HG02678 (cell line): ENCODE results near the gene SPDYE4.
"Not testable (repeated sequence)": the region's sequence is repeated elsewhere in the genome, so short reads cannot be mapped to it uniquely, and the experiment has no call there.

Experiments
- ATAC-seq: cut with Tn5 transposase; IDR thresholded peaks from one replicate; pipeline ENCODE4 v1.9.1; 2021; ENCODE audit warnings: mild to moderate bottlenecking, moderate library complexity; ENCODE audit not compliant: unreplicated experiment

The SPDYE4 gene, protein sequence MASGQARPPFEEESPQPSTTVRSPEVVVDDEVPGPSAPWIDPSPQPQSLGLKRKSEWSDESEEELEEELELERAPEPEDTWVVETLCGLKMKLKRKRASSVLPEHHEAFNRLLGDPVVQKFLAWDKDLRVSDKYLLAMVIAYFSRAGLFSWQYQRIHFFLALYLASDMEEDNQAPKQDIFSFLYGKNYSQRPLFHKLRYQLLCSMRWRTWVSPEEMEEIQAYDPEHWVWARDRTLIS

DNA sequence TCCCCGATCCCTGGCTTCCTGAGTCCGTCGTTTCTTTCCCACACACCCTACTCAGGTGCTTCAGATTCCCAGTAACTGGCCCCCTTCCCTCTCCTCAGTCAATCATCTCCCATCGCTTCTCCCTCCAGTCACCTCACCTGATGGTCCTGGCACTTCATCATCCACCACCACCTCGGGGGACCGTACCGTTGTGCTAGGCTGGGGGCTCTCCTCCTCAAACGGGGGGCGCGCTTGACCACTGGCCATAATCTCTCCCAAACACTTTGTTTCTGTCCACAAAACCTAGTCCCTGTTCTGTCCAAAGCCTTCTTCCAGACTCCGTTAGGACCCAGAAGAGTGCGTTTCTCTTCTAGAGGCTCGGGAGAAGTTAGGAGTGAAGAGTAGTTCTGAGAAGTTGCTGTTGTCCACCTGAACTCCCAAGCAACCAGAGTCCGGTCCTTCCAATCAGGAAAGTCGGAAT, at the start of gene SPDYE4:
TSS of gene SPDYE4 (minus strand) at position 410 of the 460 bp plus-strand sequence. CDS start at position 246, 164 bp downstream.
- ATAC-seq: no peak

DNA sequence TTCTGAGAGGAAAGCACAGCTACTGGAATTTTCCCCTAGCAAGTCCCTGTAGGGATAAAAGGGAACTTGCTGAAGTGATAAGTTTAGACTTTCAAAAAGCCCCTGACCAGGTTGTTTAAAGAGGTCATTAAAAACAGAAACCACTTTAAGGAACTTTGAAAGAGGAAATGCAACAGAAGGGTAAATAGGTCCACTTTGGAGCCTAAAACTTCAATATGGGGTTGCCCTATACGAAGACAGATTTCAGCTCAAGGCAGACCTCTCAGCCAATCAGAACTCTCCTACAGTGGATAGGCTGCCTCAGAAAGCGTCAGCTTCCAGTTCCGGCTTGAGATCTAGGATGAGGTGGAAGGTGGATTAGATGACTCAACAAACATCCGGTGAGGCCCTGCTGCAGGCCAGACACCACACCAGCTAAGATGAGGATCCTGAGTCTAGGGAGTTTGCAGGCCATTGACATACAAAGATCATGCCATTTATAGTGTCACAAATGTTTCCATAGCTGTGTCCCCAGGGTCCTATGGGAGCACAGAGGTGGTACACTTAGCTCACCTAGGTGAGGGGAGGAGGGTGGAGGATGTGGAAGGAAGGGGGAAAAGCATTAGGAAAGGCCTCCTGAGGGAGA, 48.7 kb upstream of the SPDYE4 start:
- peak; percentile 84 for ATAC-seq

DNA sequence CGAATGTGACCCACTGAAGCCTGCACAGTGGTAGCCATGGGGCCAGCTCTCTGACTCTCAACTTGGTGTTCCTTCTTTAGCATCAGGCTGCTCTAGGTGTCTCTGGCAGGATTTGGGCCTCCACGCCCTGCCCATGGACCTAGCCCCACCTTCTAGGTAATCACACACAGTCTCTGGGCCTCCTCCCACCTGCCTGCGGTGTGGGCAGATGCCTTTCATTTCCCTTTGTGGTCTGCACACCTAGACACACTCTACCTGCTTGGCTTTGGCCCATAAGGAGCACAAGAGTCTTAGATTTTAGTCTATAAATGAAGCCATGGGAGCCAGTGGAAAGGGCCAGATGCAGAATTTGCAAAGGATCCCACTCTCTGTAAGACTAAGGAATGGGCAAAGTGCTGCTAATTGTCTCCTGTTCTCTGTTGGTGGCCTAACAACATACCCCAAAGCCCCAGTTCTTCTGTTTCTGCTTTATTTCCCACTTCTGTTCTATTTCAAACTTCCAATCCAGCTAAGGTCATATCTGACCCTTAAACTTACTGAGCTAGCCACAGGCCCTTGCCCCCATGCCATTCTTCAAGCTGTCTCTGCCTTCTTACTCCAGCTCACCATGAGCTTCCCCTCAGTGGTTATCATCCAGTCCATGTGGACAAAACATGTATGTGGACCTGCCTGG, 48.0 kb upstream of the SPDYE4 start:
- ATAC-seq: no peak

DNA sequence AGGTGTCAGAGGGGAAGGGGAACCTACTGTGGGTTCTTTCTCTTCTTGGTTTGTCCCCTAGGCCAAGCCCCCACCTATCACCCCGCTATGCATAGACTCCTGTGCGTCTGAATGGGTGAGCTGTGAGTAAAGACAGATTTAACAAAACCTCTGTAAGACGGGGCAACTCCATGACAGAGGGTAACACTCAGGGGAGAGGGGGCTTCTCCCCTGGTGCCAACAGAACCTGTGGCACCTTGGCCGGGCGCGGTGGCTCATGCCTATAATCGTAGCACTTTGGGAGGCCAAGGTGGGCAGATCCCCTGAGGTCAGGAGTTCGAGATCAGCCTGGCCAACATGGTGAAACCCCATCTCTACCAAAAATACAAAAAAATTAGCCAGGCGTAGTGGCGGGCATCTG, 47.0 kb upstream of the SPDYE4 start:
- not testable (repeated sequence) for ATAC-seq

DNA sequence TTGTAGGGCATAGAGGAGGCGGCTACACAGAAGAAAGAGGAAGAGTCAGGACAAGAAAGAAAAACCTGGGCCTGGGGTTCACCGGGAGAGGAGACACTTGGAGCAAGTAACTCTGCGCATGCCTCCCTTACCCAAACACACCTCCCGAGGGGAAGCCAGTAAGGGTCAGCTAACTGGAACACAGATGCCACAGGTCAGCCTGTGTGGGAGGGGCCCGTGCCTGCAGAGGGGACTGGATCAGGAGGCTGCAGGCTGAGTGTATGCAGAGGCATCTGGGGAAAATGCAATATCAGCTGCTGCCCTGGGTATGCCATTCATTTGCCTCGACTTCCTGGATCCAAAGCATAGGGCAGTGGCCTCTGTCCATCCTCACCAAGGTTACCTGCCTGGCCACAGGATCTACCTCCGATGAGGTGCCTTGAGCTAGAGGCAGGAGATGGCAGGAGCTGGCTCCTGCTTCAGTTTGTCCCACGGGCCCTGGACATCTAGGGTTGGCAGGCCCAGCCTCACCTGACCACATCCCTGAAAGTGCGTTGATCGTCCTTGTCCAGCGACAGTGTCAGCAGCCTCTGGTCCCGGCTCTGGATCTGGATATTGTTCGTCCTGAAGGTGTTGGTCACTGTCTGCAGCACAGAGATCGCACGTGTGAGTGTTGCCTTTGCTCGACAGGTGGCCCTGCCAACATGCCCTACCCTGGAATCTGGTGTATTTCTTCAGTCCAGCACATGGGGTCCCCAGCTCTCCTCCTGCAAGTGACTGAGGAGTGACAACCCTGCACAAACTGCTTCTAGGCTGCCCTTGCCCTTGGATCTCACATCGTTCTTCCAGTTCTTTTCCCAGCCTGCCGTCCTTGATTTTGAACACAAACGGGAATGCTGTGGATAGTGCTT, 45.4 kb upstream of the SPDYE4 start:
- ATAC-seq: no peak

DNA sequence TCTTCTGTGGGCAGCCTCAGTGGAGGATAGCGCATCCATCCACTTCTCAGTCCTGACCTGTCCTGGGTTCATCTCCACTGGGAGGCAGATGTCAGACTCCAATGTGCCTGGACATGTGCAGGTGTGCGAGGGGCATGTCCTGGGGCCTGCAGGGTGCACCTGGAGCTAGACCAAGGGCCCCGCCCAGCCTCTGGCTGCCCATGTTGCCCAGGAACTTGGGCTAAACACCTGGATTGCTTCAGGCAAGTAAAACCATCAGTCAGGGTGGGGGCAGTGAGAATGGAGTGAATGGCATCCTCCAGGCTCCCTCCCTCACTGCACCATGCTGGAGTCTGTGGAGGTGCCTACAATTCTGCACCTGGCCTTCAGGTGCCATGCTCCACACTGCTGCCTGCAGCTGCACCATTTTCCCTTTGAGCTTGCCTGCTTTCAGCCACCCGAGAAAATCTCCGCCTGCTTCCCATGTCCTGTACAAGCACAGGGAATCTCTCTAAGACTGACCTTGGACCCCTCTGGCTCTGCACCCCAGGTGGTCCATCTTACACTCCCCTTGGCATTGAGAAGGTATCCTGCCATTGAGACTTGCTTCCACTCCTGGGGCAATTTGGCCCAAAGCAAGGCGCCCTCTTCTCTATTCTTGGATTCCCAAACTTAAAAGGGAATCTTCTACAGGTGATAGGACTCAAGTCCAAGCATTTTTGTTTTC, 42.9 kb upstream of the SPDYE4 start:
- ATAC-seq: no peak

DNA sequence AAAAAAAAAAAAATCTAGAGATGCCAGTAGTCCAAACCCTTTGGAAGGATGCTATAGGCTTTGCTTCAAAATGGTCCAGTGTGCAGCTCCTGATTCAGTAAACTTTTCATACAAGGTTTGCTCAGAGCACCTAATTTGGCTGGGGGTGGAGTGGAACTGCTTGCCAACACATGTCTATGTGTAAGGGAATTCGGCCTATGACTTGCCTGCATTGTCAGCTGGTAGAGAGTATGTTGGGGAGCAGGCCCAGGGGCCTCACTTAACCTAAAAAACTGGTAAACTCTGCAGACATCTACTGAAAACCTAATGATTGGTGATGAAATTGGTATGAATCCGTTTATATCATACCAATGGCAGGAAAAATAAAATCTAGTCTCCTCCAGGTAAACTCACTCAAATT, 42.3 kb upstream of the SPDYE4 start:
- no peak for ATAC-seq

DNA sequence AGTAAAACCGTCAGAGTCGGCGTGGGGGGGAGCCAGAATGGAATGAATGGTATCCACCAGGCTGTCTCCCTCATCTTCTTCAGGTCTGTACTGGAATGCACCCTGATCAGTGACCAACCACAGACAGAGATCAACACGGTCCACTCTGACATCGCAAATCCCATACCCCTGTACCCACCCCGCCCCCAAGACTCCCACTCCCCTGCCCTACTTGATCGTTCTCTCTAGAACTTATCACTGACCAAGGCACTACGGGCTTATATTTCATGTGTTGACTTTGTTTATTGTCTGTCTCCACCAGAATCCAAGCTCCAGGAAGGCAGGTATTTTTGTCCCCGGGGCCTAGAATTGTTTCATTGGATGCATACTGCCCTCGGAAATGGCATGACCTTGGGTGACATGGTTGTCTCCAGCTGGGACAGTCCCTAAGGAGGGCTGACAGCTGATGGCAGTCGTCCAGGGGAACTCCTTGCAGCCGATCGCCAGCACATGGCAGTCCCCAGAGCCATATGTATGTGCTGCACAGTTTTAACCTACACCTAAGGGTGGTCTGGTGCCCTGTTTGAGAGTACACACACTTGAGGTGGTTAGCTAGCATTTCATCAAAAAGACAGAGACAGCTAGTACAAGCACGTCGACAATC, 41.3 kb upstream of the SPDYE4 start:
- no peak for ATAC-seq

DNA sequence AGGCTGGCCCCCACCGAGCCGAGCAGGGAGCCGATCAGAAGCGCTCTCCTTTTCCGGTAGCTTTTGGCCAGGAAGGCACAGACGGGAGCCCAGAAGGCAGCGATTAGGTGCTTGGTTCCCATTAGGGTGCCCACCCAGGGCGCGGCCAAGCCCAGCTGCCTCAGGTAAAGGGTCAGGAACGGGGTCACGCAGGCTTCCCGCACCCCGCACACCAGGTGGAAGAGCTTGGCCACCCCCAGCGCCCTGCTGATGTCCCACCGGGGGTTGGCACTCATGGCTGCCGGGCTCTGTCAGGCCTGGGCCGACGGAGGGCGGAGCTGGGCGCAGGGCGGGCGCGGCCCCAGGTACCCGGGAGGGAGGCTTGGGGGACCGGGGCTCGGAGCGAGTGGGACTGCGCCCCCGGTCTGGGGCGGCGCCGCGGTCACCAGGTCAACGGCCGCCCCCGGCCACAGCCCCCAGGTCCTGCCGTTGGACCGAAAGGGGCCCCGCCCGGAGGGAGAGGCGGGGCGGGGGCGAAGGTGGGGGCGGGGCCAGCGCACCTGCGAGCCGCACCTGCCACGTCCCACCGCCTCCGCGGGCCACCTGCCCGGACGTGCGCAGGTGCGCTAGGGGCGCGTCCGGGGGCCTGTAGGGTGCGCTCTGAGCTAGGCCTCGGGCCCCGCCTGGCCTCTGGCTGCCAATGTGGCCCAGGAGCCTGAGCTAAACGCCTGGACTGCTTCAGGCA, 40.7 kb upstream of the SPDYE4 start, which contains the start of gene MFSD6L:
TSS of gene MFSD6L (minus strand) at position 520 of the 724 bp plus-strand sequence. CDS start at position 275, 245 bp downstream.
- ATAC-seq: no peak

DNA sequence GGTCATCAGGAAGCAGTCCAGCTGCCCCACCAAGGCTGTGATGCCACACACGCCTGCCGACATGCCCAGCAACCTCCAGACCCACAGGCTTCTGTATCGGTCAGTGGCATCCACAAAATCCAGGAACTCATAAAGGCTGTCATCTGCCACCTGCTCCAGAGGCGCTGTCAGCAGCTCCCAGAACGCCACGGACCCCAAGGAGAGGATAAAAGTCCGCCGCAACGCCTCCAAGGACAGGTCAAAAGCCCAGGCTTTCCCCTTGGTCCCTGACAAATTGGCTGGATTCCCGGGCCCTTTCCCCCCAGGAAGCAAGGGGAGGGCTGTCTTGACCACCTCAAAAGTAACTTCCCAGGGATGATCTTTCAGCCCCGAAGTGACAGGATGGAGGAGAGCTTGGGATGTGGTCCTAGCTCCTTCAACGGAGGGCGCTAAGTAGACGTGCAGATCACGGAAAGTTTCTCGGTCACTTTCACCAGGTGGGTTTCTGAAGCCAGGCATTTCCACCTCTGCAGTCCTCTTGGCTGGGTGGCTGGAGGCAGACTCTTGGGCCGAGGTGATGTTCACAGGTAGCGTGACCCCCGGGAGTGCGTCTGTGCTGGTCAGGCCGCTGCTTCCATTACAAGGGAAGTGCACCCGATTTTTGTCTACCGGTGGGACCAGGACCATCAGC, 40.0 kb upstream of the SPDYE4 start:
- no peak for ATAC-seq

DNA sequence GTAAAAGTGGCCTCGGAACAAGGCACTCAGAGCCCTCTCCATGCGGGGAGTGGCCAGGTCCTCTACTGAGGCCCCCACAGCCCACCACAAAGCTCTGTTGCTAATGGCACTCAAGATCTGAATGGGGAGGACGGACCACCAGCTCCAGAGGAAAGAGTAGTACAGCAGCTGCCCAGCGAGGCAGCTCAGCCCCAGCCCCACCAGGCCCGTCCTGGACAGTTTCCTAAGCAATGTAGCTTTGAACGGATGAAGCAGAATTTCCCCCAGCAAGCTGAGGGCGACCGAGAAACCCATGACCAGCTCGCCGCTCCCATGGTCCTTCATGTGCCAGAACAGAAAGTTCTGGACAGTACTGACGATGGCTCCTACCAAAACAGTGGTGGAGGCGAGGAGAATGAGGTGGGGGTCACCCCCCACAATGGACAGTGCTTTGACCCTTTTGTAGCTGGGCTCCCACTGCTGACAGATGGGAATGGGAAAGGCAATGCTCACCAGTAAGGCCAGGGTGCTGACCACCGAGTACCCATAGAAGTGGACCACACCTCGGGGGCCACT, 39.4 kb upstream of the SPDYE4 start:
- ATAC-seq: no peak

DNA sequence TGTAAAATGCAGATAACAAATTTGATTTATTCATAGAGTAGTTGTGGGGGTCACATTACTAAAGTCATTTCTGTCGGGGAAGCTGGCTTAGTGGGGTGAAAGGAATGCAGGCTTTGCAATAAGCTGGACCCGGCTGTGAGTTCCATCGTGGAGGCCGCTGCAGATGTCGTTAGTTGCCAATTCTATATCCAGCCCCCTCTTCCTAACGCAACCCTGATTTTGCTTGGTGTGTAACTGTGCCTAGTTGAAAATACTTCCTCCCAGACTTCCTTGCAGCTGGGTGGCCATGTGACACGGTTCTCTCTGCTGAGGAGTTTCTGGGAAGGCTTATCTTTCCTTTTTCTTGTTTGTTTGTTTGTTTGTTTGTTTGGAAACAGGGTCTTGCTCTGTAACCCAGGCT, 36.3 kb upstream of the SPDYE4 start:
- no peak for ATAC-seq

DNA sequence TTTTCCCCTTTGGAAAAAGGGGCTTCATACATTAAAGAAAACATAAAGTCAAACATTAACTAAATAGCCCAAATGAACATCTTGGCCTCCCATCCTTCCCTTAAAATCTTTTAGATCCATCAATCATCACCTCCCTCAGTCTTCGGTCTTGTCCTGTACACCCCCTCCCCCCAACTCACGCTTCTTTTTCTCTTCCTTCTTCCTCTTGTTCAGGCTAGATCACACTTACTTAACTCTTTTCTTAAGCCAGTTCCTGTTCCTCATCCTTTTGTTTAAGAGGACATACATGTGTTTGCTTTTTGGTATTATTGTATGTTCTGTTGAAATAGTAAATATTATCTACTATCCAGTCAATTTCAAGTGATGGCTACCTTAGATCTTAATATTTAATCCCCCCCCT, 35.3 kb upstream of the SPDYE4 start:
- ATAC-seq: no peak

DNA sequence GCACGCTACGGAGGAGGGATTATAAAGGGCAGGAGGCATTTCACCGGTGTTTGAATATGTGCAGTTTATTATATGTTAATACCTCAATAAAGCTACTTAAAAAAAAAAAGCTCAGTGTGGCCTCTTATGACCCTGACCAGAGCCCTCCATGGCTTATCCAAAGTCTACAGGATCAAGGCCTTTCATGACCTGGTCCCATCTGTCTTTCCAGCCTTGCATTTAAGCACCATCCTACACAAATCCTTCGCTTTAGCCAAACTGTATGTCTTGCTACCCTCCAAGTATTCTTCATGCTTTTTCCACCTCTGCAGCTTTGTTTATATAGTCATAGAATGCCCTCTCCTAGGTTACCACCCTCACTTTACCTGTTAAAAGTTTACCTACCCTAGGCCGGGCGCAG, 34.3 kb upstream of the SPDYE4 start:
- ATAC-seq: no peak

DNA sequence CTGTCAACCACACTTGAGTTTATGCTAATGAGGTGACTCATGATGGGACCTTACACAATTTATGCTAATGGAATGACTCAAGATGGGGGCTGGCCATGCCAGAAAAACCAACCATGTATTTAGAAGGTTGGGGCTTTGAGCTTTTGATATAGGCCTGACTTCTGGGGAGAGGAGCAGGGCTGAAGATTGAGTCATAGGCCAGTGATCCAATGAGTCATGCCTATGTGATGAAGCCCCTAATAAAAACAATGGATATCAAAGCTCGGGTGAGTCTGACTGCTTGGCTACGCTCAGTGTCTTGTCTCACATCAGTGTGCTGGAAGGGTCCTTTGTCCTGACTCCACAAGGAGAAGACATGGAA, 33.5 kb upstream of the SPDYE4 start:
- no peak for ATAC-seq

DNA sequence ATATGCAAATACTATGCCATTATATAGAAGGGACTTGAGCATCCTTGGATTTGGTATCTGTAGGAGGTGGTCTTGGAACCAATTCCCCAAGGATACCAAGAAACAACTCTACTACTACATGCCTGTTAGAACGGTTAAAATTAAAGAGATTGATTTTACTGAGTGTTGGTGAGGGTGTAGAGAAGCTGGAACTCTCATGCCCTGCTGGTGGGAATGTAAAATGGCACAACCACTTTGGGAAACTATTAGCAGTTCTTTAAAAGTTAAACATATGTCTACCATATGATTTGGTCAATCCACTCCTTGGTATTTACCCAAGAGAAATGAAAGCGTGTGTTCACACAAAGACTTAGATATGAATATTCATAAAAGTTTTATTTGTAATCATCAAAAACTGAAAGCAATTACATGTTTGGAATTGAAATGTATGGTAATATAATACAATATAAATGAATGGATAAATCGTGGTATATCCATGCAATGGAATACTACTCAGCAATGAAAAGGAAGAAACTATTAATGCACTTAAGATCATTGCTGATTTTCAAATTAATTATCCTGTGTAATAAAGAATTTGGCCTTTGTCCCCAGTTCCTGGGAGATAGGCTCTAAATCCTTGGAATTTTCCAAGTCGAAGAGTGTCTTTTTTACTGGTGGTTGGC, 33.0 kb upstream of the SPDYE4 start:
- ATAC-seq: no peak

DNA sequence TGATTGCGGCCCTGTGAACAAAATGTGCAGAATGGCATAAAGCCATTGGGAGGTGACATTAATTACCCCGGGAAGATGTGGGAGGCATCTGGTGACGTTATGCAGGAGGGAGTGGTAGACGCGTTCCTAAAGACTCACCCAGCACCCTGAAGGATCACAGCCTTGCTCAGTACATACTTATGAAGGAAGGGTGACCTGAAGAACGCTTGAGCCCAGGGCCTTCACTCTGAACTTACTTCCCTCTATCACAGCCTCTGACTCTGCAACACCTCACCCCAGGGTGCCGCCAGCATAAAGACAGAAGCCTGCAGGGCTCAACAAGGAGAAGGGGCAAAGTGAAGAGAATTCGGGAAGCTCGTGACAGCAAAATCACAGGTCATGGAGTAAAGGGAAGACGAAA, 31.4 kb upstream of the SPDYE4 start:
- no peak for ATAC-seq

DNA sequence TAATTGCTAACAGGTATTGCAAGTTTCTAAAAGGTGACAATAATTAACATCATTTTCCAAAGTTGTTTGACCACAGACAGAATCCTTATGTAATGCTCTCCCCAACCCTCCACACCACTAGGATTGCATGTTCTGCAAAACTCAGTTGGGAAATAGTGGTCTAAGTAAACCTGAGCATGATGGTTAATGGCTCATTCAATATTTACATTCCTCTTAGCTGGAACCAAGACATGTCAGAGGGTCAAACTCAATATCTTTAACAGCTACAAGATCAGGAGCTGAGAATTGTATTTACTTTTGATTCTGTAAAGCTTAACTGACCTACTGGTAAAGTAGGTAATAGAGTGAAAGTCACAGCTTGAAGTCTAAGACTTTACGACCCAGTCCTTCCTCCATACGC, 30.7 kb upstream of the SPDYE4 start:
- no peak for ATAC-seq
